ENCODE results near the gene RNF19B.

DNA sequence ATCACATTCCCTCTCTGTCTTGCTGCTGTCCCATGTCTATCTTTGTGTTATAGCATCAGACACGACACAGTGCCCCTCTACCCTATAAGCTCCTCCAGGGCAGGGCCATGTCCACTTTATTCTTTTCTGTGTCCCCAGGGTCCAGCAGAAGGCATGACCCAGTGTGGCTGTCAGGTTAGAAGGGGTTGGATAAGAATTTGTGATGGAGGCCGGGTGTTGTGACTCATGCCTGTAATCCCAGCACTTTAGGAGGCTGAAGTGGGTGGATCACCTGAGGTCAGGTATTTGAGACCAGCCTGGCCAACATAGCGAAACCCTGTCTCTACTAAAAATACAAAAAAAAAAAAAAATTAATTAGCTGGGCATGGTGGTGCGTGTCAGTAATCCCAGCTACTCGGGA is 26.3 kb upstream of the RNF19B start:
- no peak for TF ChIP-seq CTCF (IDR thresholded peaks at IDR 0.05)
- TF ChIP-seq EZH2 (IDR thresholded peaks at IDR 0.05) = no peak
- no peak for TF ChIP-seq EZH2phosphoT487 (IDR thresholded peaks at IDR 0.05)
